Erythroblast (primary cell): Measurements from ENCODE around the gene NDNF.

ENCODE experiments used
- GATA1 ChIP-seq: IDR thresholded peaks from 2 replicates; pipeline ENCODE4 v1.6.1; 2011; ENCODE audit warnings: low read depth, mild to moderate bottlenecking, control low read depth, low read length, moderate library complexity
- POLR2A ChIP-seq: IDR thresholded peaks from 2 replicates; pipeline ENCODE4 v1.6.1; 2011; ENCODE audit warnings: mild to moderate bottlenecking, low read length

DNA sequence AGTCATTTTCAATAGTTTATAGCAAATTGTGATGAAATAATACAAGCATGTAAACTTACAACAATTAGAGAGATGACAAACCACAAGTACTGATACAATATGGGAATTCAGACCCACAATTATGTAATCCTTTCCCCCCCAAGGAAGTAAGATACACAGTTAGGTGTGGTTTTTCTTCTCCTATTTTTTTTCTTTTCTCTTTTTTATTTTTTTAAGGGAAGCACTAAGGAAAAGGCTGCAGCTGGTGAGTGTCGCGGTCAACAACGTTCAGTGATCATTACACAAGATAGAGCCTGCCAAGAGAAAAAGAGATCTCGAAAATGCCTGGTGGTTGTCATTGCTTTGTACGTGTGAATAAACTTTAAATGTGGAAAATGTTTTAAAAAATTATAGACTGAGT is 9.8 kb downstream of the NDNF start:
- TF ChIP-seq POLR2A, result no peak
- TF ChIP-seq GATA1, result no peak
